Tibial nerve (tissue), 4 donors: ENCODE data around the gene PEDS1.

Experiments used
- EP300 ChIP-seq, 2 donors: sonication (generic); formaldehyde crosslinking; IDR thresholded peaks; one replicate each; pipeline ENCODE4 v1.6.1; 2017; ENCODE audit warnings: antibody characterized with exemption in 2 of 2, mild to moderate bottlenecking in 1 of 2
- POLR2A ChIP-seq, 2 donors: fragments of 450-650 bp; IDR thresholded peaks; one replicate each; pipeline ENCODE4 v1.6.1; 2017; ENCODE audit warnings: antibody characterized with exemption in 2 of 2, mild to moderate bottlenecking in 2 of 2, moderate library complexity in 2 of 2
- TF ChIP-seq, protein P1 (sequence below), 5 experiments: fragments of 200-600 bp in 3 of 5; fragments of 450-650 bp in 2 of 5; sonication (generic) in 3 of 5; IDR thresholded peaks; one replicate each; pipeline ENCODE4 v1.5.1; 2016 to 2019; ENCODE audit warnings: antibody characterized with exemption in 5 of 5, mild to moderate bottlenecking in 3 of 5, moderate library complexity in 2 of 5

GRCh38 chr20:50181344-50181743, 27.8 kb upstream of the PEDS1 start:
- TF ChIP-seq, protein P1, sequence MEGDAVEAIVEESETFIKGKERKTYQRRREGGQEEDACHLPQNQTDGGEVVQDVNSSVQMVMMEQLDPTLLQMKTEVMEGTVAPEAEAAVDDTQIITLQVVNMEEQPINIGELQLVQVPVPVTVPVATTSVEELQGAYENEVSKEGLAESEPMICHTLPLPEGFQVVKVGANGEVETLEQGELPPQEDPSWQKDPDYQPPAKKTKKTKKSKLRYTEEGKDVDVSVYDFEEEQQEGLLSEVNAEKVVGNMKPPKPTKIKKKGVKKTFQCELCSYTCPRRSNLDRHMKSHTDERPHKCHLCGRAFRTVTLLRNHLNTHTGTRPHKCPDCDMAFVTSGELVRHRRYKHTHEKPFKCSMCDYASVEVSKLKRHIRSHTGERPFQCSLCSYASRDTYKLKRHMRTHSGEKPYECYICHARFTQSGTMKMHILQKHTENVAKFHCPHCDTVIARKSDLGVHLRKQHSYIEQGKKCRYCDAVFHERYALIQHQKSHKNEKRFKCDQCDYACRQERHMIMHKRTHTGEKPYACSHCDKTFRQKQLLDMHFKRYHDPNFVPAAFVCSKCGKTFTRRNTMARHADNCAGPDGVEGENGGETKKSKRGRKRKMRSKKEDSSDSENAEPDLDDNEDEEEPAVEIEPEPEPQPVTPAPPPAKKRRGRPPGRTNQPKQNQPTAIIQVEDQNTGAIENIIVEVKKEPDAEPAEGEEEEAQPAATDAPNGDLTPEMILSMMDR (IDR thresholded peaks at IDR 0.05): no peak
- TF ChIP-seq POLR2A (IDR thresholded peaks at IDR 0.05) (no peak), EP300 (IDR thresholded peaks at IDR 0.05) (no peak)
